K562 (cell line): ENCODE results near the gene PCP4L1. TPM values are rescaled to one million over a fixed set of nuclear protein-coding genes. Genes with fewer than 3 reads are reported as not detected.
A peak's percentile ranks its signal among the peaks of the same experiment; 100 is the strongest.

Source experiments
- CREBBP ChIP-seq: IDR thresholded peaks from one replicate; pipeline ENCODE4 v1.6.1; 2012; ENCODE audit warnings: low read depth, mild to moderate bottlenecking, control low read depth, inconsistent platforms, low read length
- E2F1 ChIP-seq: sonication (generic); formaldehyde crosslinking; IDR thresholded peaks from 2 replicates; pipeline ENCODE4 v1.8.1; 2023; ENCODE audit warnings: mild to moderate bottlenecking, missing genetic modification reagents, moderate library complexity
- ESRRB ChIP-seq: fragments of 250-450 bp; sonication (Bioruptor Pico); IDR thresholded peaks from 2 replicates; pipeline ENCODE4 v1.5.0; 2020; ENCODE audit warnings: mild to moderate bottlenecking, moderate library complexity, borderline replicate concordance
- HMGXB4 ChIP-seq: sonication (generic); formaldehyde crosslinking; IDR thresholded peaks from 2 replicates; pipeline ENCODE4 v1.8.1; 2023; ENCODE audit warnings: mild to moderate bottlenecking, missing genetic modification reagents
- HNRNPLL ChIP-seq: fragments of 200-400 bp; formaldehyde crosslinking; IDR thresholded peaks from 2 replicates; pipeline ENCODE4 v1.6.1; 2017; ENCODE audit warnings: low read length, low read depth, mild to moderate bottlenecking; ENCODE audit not compliant: poor library complexity, severe bottlenecking
- KLF1 ChIP-seq: fragments of 450-650 bp; IDR thresholded peaks from 2 replicates; pipeline ENCODE4 v1.6.1; 2016; ENCODE audit warnings: missing genetic modification characterization, missing compliant biosample characterization
- MCM5 ChIP-seq: fragments of 450-650 bp; IDR thresholded peaks from 2 replicates; pipeline ENCODE4 v1.6.1; 2016; ENCODE audit warnings: low read depth
- NCOA1 ChIP-seq: fragments of 450-650 bp; IDR thresholded peaks from 2 replicates; pipeline ENCODE4 v1.6.1; 2016; ENCODE audit warnings: low read depth
- SIN3A ChIP-seq, 2 experiments: fragments of 150-350 bp in 1 of 2; IDR thresholded peaks; 2 replicates each; pipeline ENCODE4 v1.6.1; 2011 to 2016; ENCODE audit warnings: borderline replicate concordance in 2 of 2, low read depth in 2 of 2, low read length in 2 of 2, mild to moderate bottlenecking in 2 of 2, moderate library complexity in 2 of 2; ENCODE audit not compliant: control insufficient read depth in 1 of 2
- TEAD1 ChIP-seq, 2 experiments: fragments of 450-650 bp in 1 of 2; sonication (generic) in 1 of 2; formaldehyde crosslinking; IDR thresholded peaks; 2 replicates each; pipeline versions ENCODE4 v1.4.0 to v1.8.0; 2020 to 2022; ENCODE audit warnings: mild to moderate bottlenecking in 2 of 2, missing genetic modification reagents in 1 of 2
- ZBTB11 ChIP-seq, 3 experiments: fragments of 200-800 bp in 1 of 3; fragments of 250-450 bp in 1 of 3; fragments of 450-650 bp in 1 of 3; sonication (Bioruptor Pico) in 1 of 3; sonication (Bioruptor generic) in 1 of 3; formaldehyde crosslinking in 1 of 3; IDR thresholded peaks; 2 replicates each; pipeline versions ENCODE4 v1.6.1 to v1.8.0; 2016 to 2022; ENCODE audit warnings: mild to moderate bottlenecking in 2 of 3, missing genetic modification characterization in 2 of 3, missing compliant biosample characterization in 1 of 3, moderate library complexity in 1 of 3
- ZNF143 ChIP-seq: sonication (generic); formaldehyde crosslinking; IDR thresholded peaks from 2 replicates; pipeline ENCODE4 v1.9.0; 2022; ENCODE audit warnings: mild to moderate bottlenecking, missing genetic modification reagents
- ZNF586 ChIP-seq: fragments of 450-650 bp; formaldehyde crosslinking; conservative IDR thresholded peaks from 2 replicates; pipeline ENCODE4 v1.4.0; 2020; ENCODE audit warnings: mild to moderate bottlenecking, moderate library complexity
- ZNF75A ChIP-seq: fragments of 450-650 bp; formaldehyde crosslinking; IDR thresholded peaks from 2 replicates; pipeline ENCODE4 v1.4.0; 2020; ENCODE audit warnings: mild to moderate bottlenecking
- ZNF764 ChIP-seq: fragments of 250-450 bp; sonication (Bioruptor Pico); IDR thresholded peaks from 2 replicates; pipeline ENCODE4 v1.4.0; 2020; ENCODE audit warnings: low read depth, mild to moderate bottlenecking, moderate library complexity
- polyA plus RNA-seq, 8 experiments: library from polyadenylated mRNA; depleted of rRNA in 4 of 8; stranded (reverse) in 5 of 8; unstranded in 3 of 8; fragments of >200 nt; fragmentation: Nextera tagmentation in 2 of 8; fragmentation: Illumina TruSeq in 1 of 8; extraction: Ambion mirVana in 2 of 8; extraction: Trizol in 1 of 8; gene quantifications; 2 replicates each; pipeline versions ENCODE4 v1.2.1 to v1.2.3, GENCODE V29; 2011 to 2014; ENCODE audit warnings: inconsistent platforms in 1 of 8, missing spikeins in 1 of 8
- total RNA-seq, 7 experiments: library from RNA; depleted of rRNA in 6 of 7; stranded (reverse); fragments of >200 nt in 6 of 7; fragmentation: Illumina TruSeq in 2 of 7; extraction: Trizol in 2 of 7; gene quantifications; 2 replicates each; pipeline versions ENCODE4 v1.2.1 to v1.2.3, GENCODE V29; 2011 to 2021; ENCODE audit warnings: low replicate concordance in 1 of 7
- TF ChIP-seq, protein P1 (sequence below): sonication (generic); formaldehyde crosslinking; IDR thresholded peaks from 2 replicates; pipeline ENCODE4 v1.8.0; 2022; ENCODE audit warnings: mild to moderate bottlenecking, missing genetic modification reagents
- TF ChIP-seq, protein P2 (sequence below): fragments of 450-650 bp; IDR thresholded peaks from 2 replicates; pipeline ENCODE4 v1.6.1; 2016; ENCODE audit warnings: missing biosample characterization, missing genetic modification characterization

Gene PCP4L1
- total and polyA plus RNA-seq, 9 of the 15 experiments (the other 6 are each of a cell fraction or from before 2014, with no cell fraction given) = not detected

DNA sequence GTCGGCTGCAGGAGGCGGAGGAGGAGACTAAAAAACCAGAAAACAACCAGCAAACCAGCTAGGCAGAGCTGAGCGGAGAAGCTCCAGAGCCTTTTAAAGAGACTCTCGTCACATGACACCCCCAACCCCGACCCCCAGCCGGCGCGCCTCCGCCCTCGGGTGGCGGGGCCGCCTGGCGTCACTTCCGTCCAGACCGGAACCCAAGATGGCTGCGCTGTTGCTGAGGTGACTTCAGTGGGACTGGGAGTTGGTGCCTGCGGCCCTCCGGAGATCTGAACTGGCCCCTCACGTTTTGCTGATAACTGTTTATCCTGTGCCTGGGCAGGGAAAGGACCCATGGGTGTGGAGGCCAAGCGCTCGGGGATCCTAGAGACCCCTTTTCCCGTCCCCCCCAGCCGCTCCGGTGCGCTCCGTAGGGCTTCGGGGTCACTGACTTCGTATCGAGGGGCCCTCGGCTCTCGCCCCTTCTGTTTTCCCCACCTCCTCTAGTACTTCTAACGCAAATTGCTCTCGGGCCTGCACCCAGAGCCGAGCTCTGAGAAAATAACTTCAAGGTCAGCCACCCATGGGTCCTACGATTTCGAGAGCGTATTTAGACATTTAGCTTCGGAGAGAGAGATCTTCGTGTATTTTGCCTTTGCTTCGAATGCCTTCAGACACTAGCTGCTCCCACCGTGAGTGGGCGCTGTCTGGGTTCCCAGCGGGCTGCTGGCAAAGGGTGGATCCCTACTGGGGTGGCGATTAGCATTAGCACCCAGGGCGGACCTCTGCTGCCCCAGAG lies 55.8 kb downstream of the PCP4L1 start, which contains the start of gene SDHC (continued):
- TF ChIP-seq ZBTB11 (CRISPR knock-in tag; IDR thresholded peaks at IDR 0.05) (peak in 1 of 3 experiments; percentile 75; a peak in 1 of 6 replicates), HNRNPLL (peak; percentile 60), MCM5 (no peak), ZNF764 (CRISPR knock-in tag) (no peak), KLF1 (0 out of 2 replicates have a peak, but pooled peaks have one; percentile 10), HMGXB4 (CRISPR knock-in tag) (0 out of 2 replicates have a peak, but pooled peaks have one; percentile 32), ZNF143 (peak; percentile 27; the same call in 1 of the 2 replicates), ZNF75A (CRISPR knock-in tag) (no peak), CREBBP (no peak), ZNF586 (no peak), TEAD1 (CRISPR knock-in tag; IDR thresholded peaks at IDR 0.05) (peak in 1 of 2 experiments; percentile 83; a peak in 2 of 4 replicates), NCOA1 (no peak), E2F1 (CRISPR knock-in tag) (0 out of 2 replicates have a peak, but pooled peaks have one; percentile 30), ESRRB (CRISPR knock-in tag) (no peak), SIN3A (IDR thresholded peaks at IDR 0.05; ENCODE audit: borderline replicate concordance in 2 of 2, control insufficient read depth in 1 of 2, low read depth in 2 of 2, low read length in 2 of 2) (peak; percentile 46 to 88; a peak in 2 of 4 replicates)
- TF ChIP-seq, protein P1, sequence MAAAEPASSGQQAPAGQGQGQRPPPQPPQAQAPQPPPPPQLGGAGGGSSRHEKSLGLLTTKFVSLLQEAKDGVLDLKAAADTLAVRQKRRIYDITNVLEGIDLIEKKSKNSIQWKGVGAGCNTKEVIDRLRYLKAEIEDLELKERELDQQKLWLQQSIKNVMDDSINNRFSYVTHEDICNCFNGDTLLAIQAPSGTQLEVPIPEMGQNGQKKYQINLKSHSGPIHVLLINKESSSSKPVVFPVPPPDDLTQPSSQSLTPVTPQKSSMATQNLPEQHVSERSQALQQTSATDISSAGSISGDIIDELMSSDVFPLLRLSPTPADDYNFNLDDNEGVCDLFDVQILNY (CRISPR knock-in tag) = no peak
- TF ChIP-seq, protein P2, sequence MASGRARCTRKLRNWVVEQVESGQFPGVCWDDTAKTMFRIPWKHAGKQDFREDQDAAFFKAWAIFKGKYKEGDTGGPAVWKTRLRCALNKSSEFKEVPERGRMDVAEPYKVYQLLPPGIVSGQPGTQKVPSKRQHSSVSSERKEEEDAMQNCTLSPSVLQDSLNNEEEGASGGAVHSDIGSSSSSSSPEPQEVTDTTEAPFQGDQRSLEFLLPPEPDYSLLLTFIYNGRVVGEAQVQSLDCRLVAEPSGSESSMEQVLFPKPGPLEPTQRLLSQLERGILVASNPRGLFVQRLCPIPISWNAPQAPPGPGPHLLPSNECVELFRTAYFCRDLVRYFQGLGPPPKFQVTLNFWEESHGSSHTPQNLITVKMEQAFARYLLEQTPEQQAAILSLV (tag) = no peak; the same call in 1 of the 2 replicates
